ENCODE results near the gene PRKAR2B. TPM values are rescaled to one million over a fixed set of nuclear protein-coding genes. Genes with fewer than 3 reads are reported as not detected.

Gene PRKAR2B
- total and polyA plus RNA-seq, 2 of the 4 experiments (the other 2 are of a cell fraction) = 3.0 to 3.1 TPM

GRCh38 chr7:107059468-107059867 lies 15.0 kb downstream of the PRKAR2B start:
- Histone ChIP-seq H3K18ac (ENCODE audit: low read depth, low read length) (no peak overlapping the region), H4K5ac (ENCODE audit: low read depth, low read length) (no peak overlapping the region), H2AK9ac (replicated peaks; ENCODE audit: low read depth, low read length, poor library complexity) (no peak overlapping the region), H3K4me1 (ENCODE audit: control insufficient read depth, insufficient read depth, low read length) (no peaks in the 10 kb centered on the region), H3K23ac (ENCODE audit: low read depth, low read length) (no peak overlapping the region), H4K8ac (ENCODE audit: low read depth in 2 of 2, low read length in 2 of 2) (no peak overlapping the region), H2BK20ac (ENCODE audit: low read depth, low read length) (no peak overlapping the region), H3K56ac (ENCODE audit: extremely low read depth, insufficient read depth, low read length) (no peak overlapping the region), H4K91ac (ENCODE audit: insufficient read depth, low read depth, low read length) (no peak overlapping the region), H2AK5ac (ENCODE audit: low read depth, low read length) (no peak overlapping the region), H3K79me1 (ENCODE audit: low read depth in 1 of 2, low read length in 2 of 2) (no peaks in the 10 kb centered on the region; a peak in 1 of 4 replicates), H3K9ac (ENCODE audit: low read depth, low read length) (no peak overlapping the region), H2AFZ (replicated peaks; ENCODE audit: low read length, poor library complexity) (no peak overlapping the region), H4K20me1 (ENCODE audit: insufficient read depth, low read length) (no peaks in the 10 kb centered on the region), H3K14ac (replicated peaks; ENCODE audit: low read depth, low read length) (no peak overlapping the region), H3K4ac (ENCODE audit: low read depth, low read length) (no peak overlapping the region), H3K4me2 (ENCODE audit: low read depth, low read length) (no peak overlapping the region), H2BK120ac (ENCODE audit: low read depth, low read length) (no peak overlapping the region), H2BK5ac (ENCODE audit: low read depth, low read length, poor library complexity, severe bottlenecking) (no peak overlapping the region), H3K9me1 (ENCODE audit: insufficient read depth, low read length) (no peaks in the 10 kb centered on the region), H3K9me3 (ENCODE audit: control insufficient read depth, insufficient read depth, low read length) (no peaks in the 10 kb centered on the region), H3K27ac (ENCODE audit: insufficient read depth, low read length) (no peak overlapping the region), H3K36me3 (ENCODE audit: control insufficient read depth, insufficient read depth, low read length) (no peaks in the 10 kb centered on the region), H3K27me3 (ENCODE audit: control insufficient read depth, insufficient read depth, low read length) (no peaks in the 10 kb centered on the region), H3K4me3 (ENCODE audit: insufficient read depth, low read depth, low read length) (no peak overlapping the region), H2BK15ac (ENCODE audit: low read depth, low read length) (no peak overlapping the region)
- DNase-seq = no peak
- intact Hi-C loops (cut with micrococcal nuclease) (no loop called here), in situ Hi-C loops (cut with MboI; ENCODE audit: low sequenced_read_pairs) (no loop called here), dilution Hi-C loops (cut with HindIII; ENCODE audit: low sequenced_read_pairs, unreplicated experiment) (no loop called here)
- TF ChIP-seq RCOR1 (IDR thresholded peaks at IDR 0.05; ENCODE audit: insufficient replicate concordance, low read length) = no peak
- TF ChIP-seq CEBPB (IDR thresholded peaks at IDR 0.05; ENCODE audit: low read depth, low read length) = no peak
- TF ChIP-seq ELK1 (IDR thresholded peaks at IDR 0.05; ENCODE audit: borderline replicate concordance, low read depth, low read length) = no peak
- no peak for TF ChIP-seq SMC3 (IDR thresholded peaks at IDR 0.05; ENCODE audit: low read depth, low read length)
- no peak for TF ChIP-seq RAD21 (IDR thresholded peaks at IDR 0.05; ENCODE audit: low read length)
- no peak for TF ChIP-seq MXI1 (IDR thresholded peaks at IDR 0.05; ENCODE audit: borderline replicate concordance, low read depth, low read length)
- ATAC-seq (ENCODE audit: low read depth) = no peak
- ChIA-PET POLR2A (ENCODE audit: unreplicated experiment) (interaction anchor here (0.6 kb wide), 1 partner anchor 8 kb away, joined by 3 read pairs; no protein-coding TSS in a partner anchor), CTCF (no interaction called here)
- no TSS peak for BruUV-seq (replicated peaks)

All from IMR-90 (cell line).